Heart left ventricle (tissue), 16 donors: ENCODE results near the gene LAMA2. TPM values are rescaled to one million over a fixed set of nuclear protein-coding genes. Genes with fewer than 3 reads are reported as not detected.

Experiments
- ATAC-seq, 4 donors: fragments of 200-7000 bp; cut with Tn5 transposase; one replicate each; pipeline ENCODE4 v1.9.1; 2020 to 2022; ENCODE audit warnings: moderate library complexity in 4 of 4, mild to moderate bottlenecking in 3 of 4, moderate number of reproducible peaks in 1 of 4
- DNase-seq, 5 donors: peaks; one replicate each; pipeline ENCODE4 v3.0.0-alpha.2; 2020
- H3K27ac ChIP-seq, 12 donors: fragments of 200-600 bp; sonication (generic) in 4 of 12; one replicate each; pipeline versions ENCODE4 v1.5.0 to v1.8.0; 2016 to 2022; ENCODE audit warnings: mild to moderate bottlenecking in 2 of 12
- H3K27me3 ChIP-seq, 9 donors: fragments of 200-600 bp; sonication (generic) in 2 of 9; one replicate each; pipeline versions ENCODE4 v1.5.1 to v1.8.0; 2016 to 2022; ENCODE audit warnings: mild to moderate bottlenecking in 3 of 9
- H3K36me3 ChIP-seq, 9 donors: fragments of 200-600 bp; sonication (generic) in 2 of 9; one replicate each; pipeline versions ENCODE4 v1.5.0 to v1.8.0; 2018 to 2022; ENCODE audit warnings: mild to moderate bottlenecking in 2 of 9
- H3K4me1 ChIP-seq, 12 donors: fragments of 200-600 bp; sonication (generic) in 4 of 12; one replicate each; pipeline versions ENCODE4 v1.5.0 to v1.8.0; 2016 to 2022; ENCODE audit warnings: mild to moderate bottlenecking in 3 of 12
- H3K4me3 ChIP-seq, 12 donors: fragments of 200-600 bp; sonication (generic) in 4 of 12; one replicate each; pipeline versions ENCODE4 v1.5.0 to v1.8.0; 2017 to 2022; ENCODE audit warnings: mild to moderate bottlenecking in 9 of 12, moderate library complexity in 4 of 12
- H3K9me3 ChIP-seq, 12 donors: fragments of 200-600 bp; sonication (generic) in 4 of 12; one replicate each; pipeline versions ENCODE4 v1.5.0 to v1.8.0; 2016 to 2022; ENCODE audit warnings: mild to moderate bottlenecking in 1 of 12
- CTCF ChIP-seq, 12 donors: fragments of 200-600 bp; sonication (generic) in 4 of 12; IDR thresholded peaks; one replicate each; pipeline versions ENCODE4 v1.5.0 to v1.8.0; 2018 to 2022; ENCODE audit warnings: antibody characterized with exemption in 12 of 12, mild to moderate bottlenecking in 5 of 12
- POLR2A ChIP-seq, 2 donors: fragments of 450-650 bp; IDR thresholded peaks; one replicate each; pipeline ENCODE4 v1.6.1; 2017; ENCODE audit warnings: antibody characterized with exemption in 2 of 2, mild to moderate bottlenecking in 2 of 2, moderate library complexity in 2 of 2
- WGBS, 4 donors: extraction: QIAGEN DNeasy Blood & Tissue Kit in 2 of 4; methylation state at CpG; one replicate each; pipeline versions ENCODE4 v1.1.5 to v1.1.7; 2013 to 2018; 5-methylcytosine and 5-hydroxymethylcytosine counted together
- intact Hi-C, 10 donors: fragments of 100-400 bp; cut with DNase I; formaldehyde crosslinking; loops; one replicate each; pipeline versions ENCODE4 v1.11.1 to v1.14.2; 2022
- polyA plus RNA-seq, 2 donors: library from polyadenylated mRNA; stranded (reverse); fragments of 200-250 nt; gene quantifications; one replicate each; pipeline ENCODE4 v1.2.3, GENCODE V29; 2013
- total RNA-seq, 9 donors: library from RNA; depleted of rRNA in 2 of 9; stranded (reverse); fragments of >200 nt in 2 of 9; fragmentation: NEBNext Ultra II Directional in 3 of 9; extraction: Animal tissue kit (Norgen Biotek cat#: 25700) in 3 of 9; gene quantifications; one replicate each; pipeline versions ENCODE4 v1.1.0 to v1.2.4, GENCODE V29; 2016 to 2023
- donor health status: ischemic (EF 13 %, LVEDD 7.1; RV severe dilation, severe dysfunction).
- donor health status: healthy with polysubstance abuse.
- donor health status: DM: no; HTN: yes; CAD: no.
- donor health status: DM: no; HTN: no; CAD: no.
- donor health status: ischemic (EF 25% LVEDD 6.9; RV normal size, moderate dysfunction).
- donor health status: ischemic (EF 25% LVEDD 5.7; RV mildly dilated, moderate dysfunction).
- donor health status: healthy.
- donor health status: DM: yes; HTN: yes; CAD: no.
- donor health status: ischemic (EF 35%, LVEDD 5.7; RV mildly dilated, moderate dysfunction).
- donor health status: nonischemic (EF 11% LVEDD 7.7; RV severe dilation, severe dysfunction).
- donor health status: DM: yes; HTN: yes; CAD: no.
- donor health status: PGD.
- donor health status: ischemic (EF 29% LVEDD 5.4; RV normal size, mild dysfunction).
- donor health status: nonischemic (EF 23%, LVEDD 6.1; RV moderate dilation, normal function).

Gene LAMA2
- total and polyA plus RNA-seq, 11 donors = 34.8 to 299 (median 206) TPM

GRCh38 chr6:129183187-129183591, 300.3 kb downstream of the LAMA2 start:
- Histone ChIP-seq H3K9me3 (no peaks in the 10 kb centered on the region), H3K4me1 (peaks cover 0 to 80% (median 11%) of the 10 kb centered on the region in 12 donors), H3K36me3 (peaks cover 0 to 39% (median 0%) of the 10 kb centered on the region in 9 donors), H3K27ac (peak overlapping the region in 3 of 12 donors; percentile 17 to 63 (median 43)), H3K4me3 (no peak overlapping the region), H3K27me3 (no peaks in the 10 kb centered on the region)
- ATAC-seq = no peak
- 72 to 90% (median 75%) methylated on average over 1 of the region's 1 CpG for WGBS, 4 donors
- intact Hi-C loops = no loop called here
- DNase-seq = no peak
- TF ChIP-seq POLR2A (IDR thresholded peaks at IDR 0.05) (no peak), CTCF (IDR thresholded peaks at IDR 0.05) (no peak)

GRCh38 chr6:129183681-129184301, 300.9 kb downstream of the LAMA2 start:
- TF ChIP-seq CTCF (IDR thresholded peaks at IDR 0.05) = no peak
- TF ChIP-seq POLR2A (IDR thresholded peaks at IDR 0.05) = no peak
- H3K9me3 ChIP-seq = no peaks in the 10 kb centered on the region
- peaks cover 0 to 74% (median 11%) of the 10 kb centered on the region in 12 donors for H3K4me1 ChIP-seq
- DNase-seq (no peak), ATAC-seq (no peak)
- WGBS, 4 donors = 78 to 90% (median 86%) methylated on average over 3 of the region's 3 CpGs
- H3K27me3 ChIP-seq = no peaks in the 10 kb centered on the region
- peaks cover 0 to 37% (median 0%) of the 10 kb centered on the region in 9 donors for H3K36me3 ChIP-seq
- no peak overlapping the region for H3K4me3 ChIP-seq
- intact Hi-C loops = no loop called here
- H3K27ac ChIP-seq = peak overlapping the region in 4 of 12 donors; percentile 43 to 63 (median 52)

GRCh38 chr6:129184324-129184723, 301.4 kb downstream of the LAMA2 start:
- Histone ChIP-seq H3K36me3 (peaks cover 0 to 38% (median 0%) of the 10 kb centered on the region in 9 donors), H3K27me3 (no peaks in the 10 kb centered on the region), H3K27ac (peak overlapping the region in 11 of 12 donors; percentile 11 to 63 (median 43)), H3K9me3 (no peaks in the 10 kb centered on the region), H3K4me3 (no peak overlapping the region), H3K4me1 (peaks cover 0 to 69% (median 11%) of the 10 kb centered on the region in 12 donors)
- DNase-seq = no peak
- peak in 2 of 4 donors; percentile 10 to 41 for ATAC-seq
- TF ChIP-seq POLR2A (IDR thresholded peaks at IDR 0.05) (no peak), CTCF (IDR thresholded peaks at IDR 0.05) (no peak)
- intact Hi-C loops = no loop called here
- WGBS, 4 donors = 85 to 87% (median 86%) methylated on average over 3 of the region's 3 CpGs

- H3K27ac ChIP-seq = peak overlapping the region in 11 of 12 donors; percentile 11 to 63 (median 43)
These were observed 301.9 kb downstream of the LAMA2 start for GRCh38 chr6:129184808-129185366.

More at GRCh38 chr6:129184808-129185366, 301.9 kb downstream of the LAMA2 start:
- intact Hi-C loops = no loop called here
- no peak for DNase-seq
- 79 to 95% (median 88%) methylated on average over 1 of the region's 1 CpG for WGBS, 4 donors
- no peak overlapping the region for H3K4me3 ChIP-seq
- ATAC-seq = peak; percentile 43 to 56 (median 51)
- H3K36me3 ChIP-seq = peaks cover 0 to 38% (median 0%) of the 10 kb centered on the region in 9 donors
- H3K4me1 ChIP-seq = peaks cover 0 to 63% (median 11%) of the 10 kb centered on the region in 12 donors
- TF ChIP-seq CTCF (IDR thresholded peaks at IDR 0.05) (no peak), POLR2A (IDR thresholded peaks at IDR 0.05) (no peak)
- no peaks in the 10 kb centered on the region for H3K27me3 ChIP-seq
- H3K9me3 ChIP-seq = no peaks in the 10 kb centered on the region
